Measurements from ENCODE around the gene ADPRM. TPM values are rescaled to one million over a fixed set of nuclear protein-coding genes. Genes with fewer than 3 reads are reported as not detected.
A peak's percentile ranks its signal among the peaks of the same experiment; 100 is the strongest.

The ADPRM gene
- total RNA-seq, 6 experiments from 2014 or later, result 3.6 to 9.6 (median 4.5) TPM

GRCh38 chr17:10733666-10734065, 36.3 kb downstream of the ADPRM start:
- DNase-seq, result no peak
- Histone ChIP-seq H3K9me3 (no peaks in the 10 kb centered on the region), H3K4me1 (peaks cover 0 to 18% (median 8%) of the 10 kb centered on the region in 4 donors), H3K4me3 (no peak overlapping the region), H3K27ac (no peak overlapping the region), H3K36me3 (no peaks in the 10 kb centered on the region), H3K27me3 (no peaks in the 10 kb centered on the region)
- 61% methylated on average over 3 of the region's 3 CpGs for WGBS (ENCODE audit: insufficient coverage, low coverage, low lambda C conversion rate, missing lambda C conversion rate)
- intact Hi-C loops (cut with DNase I), result loop anchor here in 1 of 2 donors (10.0 kb wide), 1 partner anchor 111 kb away; no protein-coding TSS in a partner anchor
- ATAC-seq, result no peak
- TF ChIP-seq CTCF (IDR thresholded peaks at IDR 0.05) (no peak), POLR2A (IDR thresholded peaks at IDR 0.05) (no peak)

GRCh38 chr17:10735251-10735650, 37.9 kb downstream of the ADPRM start:
- H3K4me1 ChIP-seq, result peaks cover 0 to 17% (median 8%) of the 10 kb centered on the region in 4 donors
- H3K4me3 ChIP-seq, result no peak overlapping the region
- no peak for TF ChIP-seq CTCF (IDR thresholded peaks at IDR 0.05)
- no peak for TF ChIP-seq POLR2A (IDR thresholded peaks at IDR 0.05)
- no peak for ATAC-seq
- 66% methylated on average over 2 of the region's 2 CpGs for WGBS (ENCODE audit: insufficient coverage, low coverage, low lambda C conversion rate, missing lambda C conversion rate)
- no peaks in the 10 kb centered on the region for H3K27me3 ChIP-seq
- intact Hi-C loops (cut with DNase I), result loop anchor here in 1 of 2 donors (10.0 kb wide), 1 partner anchor 110 kb away; no protein-coding TSS in a partner anchor
- no peaks in the 10 kb centered on the region for H3K9me3 ChIP-seq
- H3K27ac ChIP-seq, result no peak overlapping the region
- H3K36me3 ChIP-seq, result no peaks in the 10 kb centered on the region
- no peak for DNase-seq

GRCh38 chr17:10735821-10736220, 38.4 kb downstream of the ADPRM start:
- intact Hi-C loops (cut with DNase I), result loop anchor here in 1 of 2 donors (10.0 kb wide), 1 partner anchor 109 kb away; no protein-coding TSS in a partner anchor
- ATAC-seq, result no peak
- WGBS (ENCODE audit: insufficient coverage, low coverage, low lambda C conversion rate, missing lambda C conversion rate), result 89% methylated on average over 4 of the region's 4 CpGs
- Histone ChIP-seq H3K27me3 (no peaks in the 10 kb centered on the region), H3K36me3 (no peaks in the 10 kb centered on the region), H3K9me3 (no peaks in the 10 kb centered on the region), H3K4me1 (peaks cover 0 to 14% (median 8%) of the 10 kb centered on the region in 4 donors), H3K27ac (no peak overlapping the region), H3K4me3 (no peak overlapping the region)
- no peak for TF ChIP-seq POLR2A (IDR thresholded peaks at IDR 0.05)
- TF ChIP-seq CTCF (IDR thresholded peaks at IDR 0.05), result no peak
- no peak for DNase-seq

GRCh38 chr17:10737168-10737622, 39.8 kb downstream of the ADPRM start:
- peak overlapping the region in 2 of 3 donors; percentile 47 to 59 for H3K27ac ChIP-seq
- peaks cover 0 to 13% (median 8%) of the 10 kb centered on the region in 4 donors for H3K4me1 ChIP-seq
- no peaks in the 10 kb centered on the region for H3K27me3 ChIP-seq
- 6% methylated on average over 6 of the region's 6 CpGs for WGBS (ENCODE audit: insufficient coverage, low coverage, low lambda C conversion rate, missing lambda C conversion rate)
- TF ChIP-seq POLR2A (IDR thresholded peaks at IDR 0.05) (no peak), CTCF (IDR thresholded peaks at IDR 0.05) (peak; percentile 76 to 89 (median 82))
- intact Hi-C loops (cut with DNase I), result loop anchor here in 1 of 2 donors (10.0 kb wide), 1 partner anchor 108 kb away; no protein-coding TSS in a partner anchor
- ATAC-seq (peak; percentile 93 to 97 (median 96)), DNase-seq (peak; percentile 80 to 91 (median 90))
- no peak overlapping the region for H3K4me3 ChIP-seq
- no peaks in the 10 kb centered on the region for H3K36me3 ChIP-seq
- no peaks in the 10 kb centered on the region for H3K9me3 ChIP-seq

Measured in right lobe of liver (tissue), 6 donors.